CD4-positive, alpha-beta T cell (primary cell): ENCODE data around the gene IRF5. TPM values are rescaled to one million over a fixed set of nuclear protein-coding genes. Genes with fewer than 3 reads are reported as not detected.
"Not testable (repeated sequence)": the region's sequence is repeated elsewhere in the genome, so short reads cannot be mapped to it uniquely, and the experiment has no call there.

ENCODE experiments used
- ATAC-seq: fragments of 200-7000 bp; cut with Tn5 transposase; one replicate; pipeline ENCODE4 v1.10.0; 2022; ENCODE audit warnings: mild to moderate bottlenecking; ENCODE audit not compliant: poor library complexity
- CTCF ChIA-PET: fragments of 350-600 bp; sonication (Branson Sonifier 250); formaldehyde crosslinking; loops from one replicate; lab custom pipeline; 2021; ENCODE audit warnings: antibody characterized with exemption, inconsistent platforms; lab: Charles Lee
- POLR2A ChIA-PET: fragments of 350-600 bp; sonication (Branson Sonifier 250); formaldehyde crosslinking; loops from one replicate; lab custom pipeline; 2021; ENCODE audit warnings: antibody characterized with exemption, inconsistent platforms; lab: Charles Lee
- DNase-seq, 14 experiments: peaks; one replicate each; pipeline ENCODE4 v3.0.0-alpha.2; 2013 to 2020; ENCODE audit warnings: mixed read lengths in 2 of 14
- H3K27ac ChIP-seq, 2 donors: one replicate each; pipeline versions ENCODE4 v1.5.1 to v1.7.0; 2013; ENCODE audit warnings: low read length in 2 of 2, low read depth in 1 of 2, mild to moderate bottlenecking in 1 of 2
- H3K27me3 ChIP-seq, 2 experiments: 1 replicate in 1 of 2; 2 replicates in 1 of 2; pipeline versions ENCODE4 v1.6.1 to v1.7.0; 2013; ENCODE audit warnings: low read length in 2 of 2, control low read depth in 1 of 2, mild to moderate bottlenecking in 1 of 2, moderate library complexity in 1 of 2; ENCODE audit not compliant: insufficient read depth in 2 of 2, control insufficient read depth in 1 of 2
- H3K36me3 ChIP-seq: one replicate; pipeline ENCODE4 v1.6.1; 2013; ENCODE audit warnings: low read length, control low read depth; ENCODE audit not compliant: insufficient read depth
- H3K4me1 ChIP-seq: one replicate; pipeline ENCODE4 v1.6.1; 2013; ENCODE audit warnings: low read length, control low read depth; ENCODE audit not compliant: insufficient read depth
- H3K4me3 ChIP-seq: one replicate; pipeline ENCODE4 v1.5.1; 2013; ENCODE audit warnings: mild to moderate bottlenecking, low read length, moderate library complexity
- H3K9me3 ChIP-seq, 2 experiments: 1 replicate in 1 of 2; 2 replicates in 1 of 2; pipeline versions ENCODE4 v1.6.1 to v1.7.0; 2013; ENCODE audit warnings: low read length in 2 of 2, mild to moderate bottlenecking in 2 of 2, control low read depth in 1 of 2, moderate library complexity in 1 of 2; ENCODE audit not compliant: control insufficient read depth in 1 of 2, insufficient read depth in 1 of 2
- H3K27ac Mint-ChIP-seq: one replicate; pipeline ENCODE4 v1.8.0; 2020; ENCODE audit warnings: mixed read lengths
- H3K27me3 Mint-ChIP-seq: one replicate; pipeline ENCODE4 v1.8.0; 2021; ENCODE audit warnings: mixed read lengths
- H3K36me3 Mint-ChIP-seq: one replicate; pipeline ENCODE4 v1.8.0; 2021; ENCODE audit warnings: low read depth, mixed read lengths
- H3K4me1 Mint-ChIP-seq: one replicate; pipeline ENCODE4 v1.8.0; 2021; ENCODE audit warnings: low read depth, mixed read lengths
- H3K4me3 Mint-ChIP-seq: one replicate; pipeline ENCODE4 v1.8.0; 2020; ENCODE audit warnings: mild to moderate bottlenecking, mixed read lengths
- H3K9me3 Mint-ChIP-seq: one replicate; pipeline ENCODE4 v1.8.0; 2020; ENCODE audit warnings: mixed read lengths
- CTCF ChIP-seq: fragments of 200-600 bp; IDR thresholded peaks from one replicate; pipeline ENCODE4 v1.8.0; 2022; ENCODE audit warnings: antibody characterized with exemption, mild to moderate bottlenecking
- intact Hi-C, 2 experiments: fragments of 100-400 bp; cut with DNase I in 1 of 2; cut with micrococcal nuclease in 1 of 2; formaldehyde crosslinking; loops; one replicate each; pipeline versions ENCODE4 v1.15.1 to v1.9.0; 2023 to 2025; cut with DNase I, micrococcal nuclease
- total RNA-seq, 174 experiments: library from RNA in 2 of 174; stranded (reverse) in 2 of 174; gene quantifications; one replicate each; pipeline ENCODE4 v1.2.3 and lab custom pipeline; 2021 to 2026

Gene IRF5
- total RNA-seq, 2 experiments from 2014 or later = 1.7 to 1.8 TPM

DNA sequence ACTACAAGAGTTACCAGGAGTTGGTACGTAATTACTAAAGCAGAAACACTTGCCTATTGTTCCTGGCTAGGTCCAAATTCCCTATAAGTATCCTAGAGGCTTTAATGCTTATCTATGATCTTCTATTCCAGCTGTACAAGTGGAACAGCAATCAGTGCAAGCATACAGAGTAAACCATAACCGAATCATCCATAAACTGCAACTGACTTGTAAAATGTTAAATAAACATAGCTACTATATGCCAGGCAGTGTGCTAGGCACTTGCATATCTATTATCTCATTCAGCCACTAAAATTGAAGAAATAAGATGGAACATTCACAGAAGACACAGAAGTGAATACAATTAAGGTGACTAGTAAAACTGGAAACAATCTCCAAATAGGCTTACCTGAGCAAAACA, 55.7 kb downstream of the IRF5 start:
- Histone ChIP-seq H3K27ac (no peak overlapping the region), H3K36me3 (peaks cover 87% of the 10 kb centered on the region), H3K4me3 (no peak overlapping the region), H3K9me3 (no peaks in the 10 kb centered on the region), H3K4me1 (no peaks in the 10 kb centered on the region), H3K27me3 (no peaks in the 10 kb centered on the region)
- no peaks in the 10 kb centered on the region for H3K27me3 Mint-ChIP-seq
- peaks cover 79% of the 10 kb centered on the region for H3K36me3 Mint-ChIP-seq
- intact Hi-C loops = no loop called here
- H3K4me3 Mint-ChIP-seq = no peak overlapping the region
- DNase-seq (no peak), ATAC-seq (no peak)
- H3K9me3 Mint-ChIP-seq = no peaks in the 10 kb centered on the region
- H3K27ac Mint-ChIP-seq = no peak overlapping the region
- ChIA-PET POLR2A (no interaction called here), CTCF (interaction anchor here (1.3 kb wide), 1 partner anchor 99 kb away, joined by 4 read pairs; no protein-coding TSS in a partner anchor)
- no peaks in the 10 kb centered on the region for H3K4me1 Mint-ChIP-seq
- no peak for TF ChIP-seq CTCF

DNA sequence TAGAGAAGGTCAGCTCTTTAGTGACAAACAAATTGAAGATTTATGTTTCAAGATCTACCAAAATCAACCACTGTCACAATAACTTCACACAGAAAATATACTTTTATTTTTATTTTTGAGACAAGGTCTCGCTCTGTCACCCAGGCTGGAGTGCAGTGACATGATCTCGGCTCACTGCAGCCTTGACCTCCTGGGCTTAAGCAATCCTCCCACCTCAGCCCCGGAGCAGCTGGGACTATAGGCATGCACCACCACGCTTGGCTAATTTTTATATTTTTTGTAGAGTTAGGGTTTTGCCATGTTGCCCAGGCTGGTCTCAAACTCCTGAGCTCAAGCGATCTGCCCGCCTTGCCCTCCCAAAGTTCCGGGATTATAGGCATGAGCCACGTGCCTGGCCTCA, 56.8 kb downstream of the IRF5 start:
- H3K4me1 ChIP-seq, H3K27ac Mint-ChIP-seq, H3K4me1 Mint-ChIP-seq, H3K27me3 Mint-ChIP-seq, DNase-seq, H3K27ac ChIP-seq, H3K27me3 ChIP-seq, H3K9me3 ChIP-seq, H3K4me3 ChIP-seq, POLR2A ChIA-PET, H3K9me3 Mint-ChIP-seq, ATAC-seq, intact Hi-C loops, H3K4me3 Mint-ChIP-seq: not testable (repeated sequence)
- peaks cover 76% of the 10 kb centered on the region for H3K36me3 Mint-ChIP-seq
- H3K36me3 ChIP-seq = peaks cover 88% of the 10 kb centered on the region
- CTCF ChIA-PET = interaction anchor here (1.3 kb wide), 1 partner anchor 97 kb away, joined by 4 read pairs; no protein-coding TSS in a partner anchor

GRCh38 chr7:128997181-128997580, 59.5 kb downstream of the IRF5 start:
- intact Hi-C loops = no loop called here
- H3K36me3 ChIP-seq = peaks cover 87% of the 10 kb centered on the region
- peaks cover 74% of the 10 kb centered on the region for H3K36me3 Mint-ChIP-seq
- H3K4me1 Mint-ChIP-seq = no peaks in the 10 kb centered on the region
- H3K4me3 ChIP-seq = no peak overlapping the region
- no peaks in the 10 kb centered on the region for H3K27me3 ChIP-seq
- no peak for TF ChIP-seq CTCF
- no peak overlapping the region for H3K27ac ChIP-seq
- ATAC-seq (no peak), DNase-seq (no peak)
- no peak overlapping the region for H3K27ac Mint-ChIP-seq
- H3K9me3 ChIP-seq = no peaks in the 10 kb centered on the region
- no peaks in the 10 kb centered on the region for H3K27me3 Mint-ChIP-seq
- no peak overlapping the region for H3K4me3 Mint-ChIP-seq
- ChIA-PET POLR2A (no interaction called here), CTCF (interaction anchor here (0.7 to 1.2 kb wide), 2 partner anchors 10 to 1627 kb away, joined by 3 read pairs; no protein-coding TSS in a partner anchor)
- no peaks in the 10 kb centered on the region for H3K4me1 ChIP-seq
- H3K9me3 Mint-ChIP-seq = no peaks in the 10 kb centered on the region

Other genes with a start within 250 kb of the IRF5 start
- gene CALU, start 198.6 kb upstream of the IRF5 start, total RNA-seq = 10 to 100 TPM; 28.4 to 29.9 TPM
- gene OPN1SW, start 162.1 kb upstream of the IRF5 start, total RNA-seq = not detected
- 1 to 10 TPM; 4.5 to 4.9 TPM for gene CCDC136, start 146.0 kb upstream of the IRF5 start, total RNA-seq
- under 1 TPM; 0.06 to 0.08 TPM for gene FLNC, start 107.5 kb upstream of the IRF5 start, total RNA-seq
- 10 to 100 TPM; 49.6 to 54.3 TPM for gene ATP6V1F, start 75.1 kb upstream of the IRF5 start, total RNA-seq
- gene KCP, start 27.2 kb upstream of the IRF5 start, total RNA-seq = under 1 TPM in 1 of 2 experiments, not detected in 1; 0.11 TPM
- gene TNPO3, start 117.2 kb downstream of the IRF5 start, total RNA-seq = 10 to 100 TPM; 17.1 to 18.7 TPM
- gene TSPAN33, start 206.8 kb downstream of the IRF5 start, total RNA-seq = 1 to 10 TPM; 3.6 to 4.1 TPM